Measurements from ENCODE around the gene MRPS9.

MRPS9 gene

DNA sequence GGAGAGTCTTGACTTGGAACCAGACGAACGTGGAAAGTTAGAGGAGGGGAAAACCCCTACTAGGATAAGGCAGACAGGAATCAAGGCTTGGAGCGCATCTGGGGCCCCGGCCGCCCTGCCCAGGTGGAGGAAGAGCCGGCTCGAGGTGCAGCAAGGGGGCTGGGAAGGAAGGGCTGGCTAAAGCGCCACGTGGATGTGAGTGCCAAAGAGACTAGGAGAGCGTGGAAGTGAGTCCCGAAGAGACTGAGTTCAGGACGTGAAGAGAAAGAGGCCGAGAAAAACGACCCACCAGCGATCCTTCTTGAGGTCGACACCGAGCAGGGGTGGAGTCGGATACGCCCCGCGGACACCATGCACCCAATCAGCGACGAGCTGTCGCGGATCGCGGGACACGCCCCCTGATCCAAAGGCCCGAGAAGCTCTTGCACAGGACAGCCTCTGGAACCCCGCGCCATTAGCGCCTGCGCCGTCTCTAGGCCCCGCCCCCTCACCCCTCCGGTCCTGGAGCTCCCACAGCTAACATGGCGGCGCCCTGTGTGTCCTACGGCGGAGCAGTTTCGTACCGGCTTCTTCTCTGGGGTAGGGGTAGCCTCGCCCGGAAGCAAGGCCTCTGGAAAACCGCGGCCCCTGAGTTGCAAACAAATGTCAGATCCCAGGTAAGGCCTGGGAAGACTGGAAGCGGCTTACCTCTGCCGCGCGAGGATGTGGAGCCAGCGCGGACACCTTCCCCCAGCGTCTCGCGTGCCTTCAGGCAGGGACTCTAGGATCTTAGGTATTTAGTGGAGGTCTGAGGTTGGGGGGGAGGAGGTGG is at the start of gene MRPS9:
TSS of gene MRPS9 (plus strand) at position 498 of the 811 bp plus-strand sequence. CDS start at position 522, 24 bp downstream.
- peak; percentile 98 for DNase-seq

DNA sequence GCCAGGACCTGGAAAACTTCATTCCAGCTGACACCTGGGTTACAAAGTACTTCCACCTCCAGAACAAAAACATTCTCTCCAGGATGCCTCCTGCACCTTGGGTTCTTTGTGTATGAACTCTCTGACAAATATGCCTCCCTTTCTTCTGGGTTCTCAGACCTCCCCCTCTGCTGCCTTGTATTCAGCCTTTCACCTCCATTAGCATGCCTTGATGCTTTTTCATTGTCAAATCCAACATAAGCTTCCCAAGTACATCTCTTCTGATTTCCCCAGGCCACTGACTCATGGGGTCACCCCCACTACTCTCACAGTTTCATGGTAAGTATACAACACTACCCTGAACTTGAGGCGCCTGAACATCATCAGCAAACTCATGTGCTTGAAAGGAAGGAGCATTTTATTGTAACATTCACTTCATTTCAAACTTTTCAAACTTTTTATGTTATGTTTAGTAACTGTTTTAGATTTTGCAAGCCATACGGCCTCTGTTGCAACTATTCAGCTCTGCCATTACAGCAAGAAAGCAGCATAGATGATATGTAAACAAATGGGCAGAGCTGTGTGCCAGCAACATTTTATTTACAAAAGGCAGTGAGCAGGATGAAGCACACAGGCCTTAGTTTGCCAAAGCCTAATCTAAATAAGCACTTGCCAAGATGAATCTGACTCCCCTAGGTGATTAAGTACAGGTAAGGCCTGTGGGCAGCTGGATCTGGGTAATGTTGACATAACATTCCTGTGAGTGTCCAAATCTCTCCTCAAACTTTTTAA is 32.5 kb upstream of the MRPS9 start:
- no peak for DNase-seq

DNA sequence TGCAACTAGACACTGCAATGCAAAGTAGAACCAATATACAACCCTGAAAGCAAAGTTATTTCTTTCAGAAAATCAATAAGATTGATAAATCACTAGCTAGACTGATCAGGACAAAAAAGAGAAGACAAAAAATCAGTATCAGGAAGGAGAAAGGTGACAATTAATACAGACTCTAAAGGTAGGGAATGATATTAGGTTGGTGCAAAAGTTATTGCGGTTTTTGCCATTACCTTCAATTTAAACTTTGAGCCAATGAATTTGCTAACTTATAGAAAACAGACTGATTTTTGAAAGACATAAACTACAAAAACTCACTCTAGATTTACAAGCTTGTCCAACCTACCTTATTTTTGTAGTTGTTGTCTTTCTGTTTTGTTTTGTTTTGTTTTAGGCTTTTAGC is 30.5 kb upstream of the MRPS9 start:
- DNase-seq: no peak

DNA sequence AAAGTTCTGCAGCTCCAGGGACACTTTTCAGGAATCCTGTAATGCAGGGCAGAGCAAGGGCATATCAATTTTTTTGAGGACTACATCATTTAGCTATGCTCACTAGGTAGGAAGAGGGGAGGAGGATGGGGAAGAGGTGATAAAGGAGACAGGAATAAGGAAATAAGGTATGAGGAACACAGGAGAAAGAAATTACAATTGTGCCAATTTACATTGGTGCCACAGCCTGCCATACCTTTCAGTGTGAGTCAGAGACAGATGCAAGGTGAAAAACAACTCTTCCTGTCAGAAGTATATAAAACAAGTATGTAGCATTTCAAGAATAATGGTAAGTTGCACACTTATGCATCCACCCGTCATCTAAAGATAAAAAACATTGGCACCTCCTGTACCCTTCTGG is 5.4 kb upstream of the MRPS9 start:
- DNase-seq: no peak

DNA sequence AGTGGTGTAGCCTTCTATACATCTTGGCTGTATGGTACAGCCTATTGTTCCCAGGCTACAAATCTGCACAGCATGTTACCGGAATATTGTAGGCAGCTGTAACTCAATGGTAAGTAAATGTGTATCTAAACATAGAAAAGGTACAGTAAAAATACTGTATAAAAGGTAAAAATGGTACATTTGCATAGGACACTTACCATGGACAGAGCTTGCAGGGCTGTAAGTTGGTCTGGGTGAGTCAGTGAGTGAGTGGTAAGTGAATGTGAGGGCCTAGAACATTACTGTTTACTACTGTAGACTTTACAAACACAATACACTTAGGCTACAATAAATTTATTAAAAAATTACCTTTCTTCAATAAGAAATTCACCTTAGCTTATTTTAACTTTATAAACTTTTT is 3.7 kb upstream of the MRPS9 start:
- DNase-seq: no peak

DNA sequence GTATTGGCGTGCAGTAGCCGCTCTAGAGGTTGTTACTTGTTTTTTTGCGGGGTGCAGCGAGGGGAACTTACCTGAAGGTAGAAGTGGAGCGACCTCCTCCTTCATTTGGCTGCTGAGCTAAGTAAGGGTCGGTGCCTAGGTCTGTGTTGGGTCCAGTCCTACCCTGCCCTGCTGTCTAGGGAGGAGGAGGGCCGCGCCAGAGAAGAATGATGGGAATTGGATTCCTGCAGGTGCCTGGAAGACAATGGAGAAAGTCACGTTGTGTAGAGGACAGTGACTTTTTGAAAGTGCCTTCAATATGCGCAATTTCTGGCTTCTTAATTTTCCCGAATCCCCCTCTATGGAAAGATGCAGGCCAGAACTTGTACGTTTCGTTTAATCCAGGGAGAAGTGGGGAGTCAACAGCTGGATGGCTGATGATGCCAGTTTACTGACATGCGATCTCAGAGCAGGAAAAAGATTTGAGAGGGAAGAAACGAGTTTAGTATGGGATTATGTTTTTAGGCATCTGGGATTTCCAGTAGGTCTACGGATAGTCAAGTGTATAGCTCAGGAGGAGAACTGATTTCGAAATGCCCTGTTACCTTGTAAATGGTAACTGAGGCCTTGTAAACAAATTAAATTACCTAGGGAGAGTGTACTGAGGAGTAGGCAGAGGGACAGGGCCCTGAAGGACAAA is 653 bp downstream of the MRPS9 start:
- DNase-seq: no peak

DNA sequence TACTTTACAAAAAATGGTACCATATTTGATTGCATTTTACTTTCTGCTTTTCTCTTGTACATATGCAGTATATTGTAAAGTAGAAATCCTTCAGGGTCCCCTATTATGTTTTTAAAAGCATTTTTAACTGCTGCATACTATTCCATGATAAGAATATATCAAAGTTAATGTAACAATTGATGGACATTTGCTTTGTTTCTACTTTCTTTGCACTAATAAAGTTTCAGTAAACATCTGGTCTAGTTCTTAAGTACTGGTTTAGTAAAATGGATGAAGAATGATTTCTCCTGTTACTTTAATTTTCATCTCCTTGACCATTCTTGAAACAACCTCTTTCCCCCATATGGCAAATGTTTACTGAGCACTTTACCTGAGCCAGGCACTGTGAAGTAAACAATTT is 1.7 kb downstream of the MRPS9 start:
- no peak for DNase-seq

DNA sequence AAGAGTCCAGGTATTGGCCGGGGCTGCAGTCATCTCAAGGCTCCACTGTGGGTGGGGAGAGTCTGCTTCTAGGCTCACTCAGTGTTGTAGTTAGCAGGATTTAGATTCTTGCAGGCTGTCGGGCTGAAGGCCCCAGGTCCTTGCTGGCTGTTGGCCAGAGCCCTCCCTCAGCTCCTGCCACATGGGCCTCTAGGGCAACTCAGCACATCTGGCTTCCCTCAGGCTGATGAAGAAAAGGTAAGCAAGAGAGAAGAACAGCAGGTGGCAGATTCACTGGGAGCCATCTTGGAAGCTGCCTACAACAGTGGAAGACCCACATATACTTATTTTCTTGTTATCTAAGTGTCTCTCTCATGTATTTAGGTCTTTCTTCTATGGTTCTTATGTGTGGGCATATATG is 4.3 kb downstream of the MRPS9 start:
- DNase-seq: no peak

DNA sequence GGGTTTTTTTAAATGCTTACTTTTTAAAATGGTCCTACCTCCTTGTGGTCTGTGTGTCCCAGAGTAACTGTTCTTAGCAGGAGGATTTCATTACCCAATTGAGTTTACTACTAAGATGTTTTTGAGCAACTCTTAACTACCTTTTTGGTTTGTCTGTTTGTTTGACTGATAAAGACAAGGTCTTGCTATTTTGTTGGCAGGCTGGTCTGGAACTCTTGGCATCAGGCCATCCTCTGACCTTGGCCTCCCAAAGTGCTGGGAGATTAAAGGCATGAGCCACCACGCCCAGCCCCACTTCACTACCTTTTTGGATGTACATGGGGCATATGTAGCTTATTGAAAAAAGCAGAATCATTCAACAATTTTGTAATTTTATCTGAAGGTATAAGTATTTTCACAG is 14.9 kb downstream of the MRPS9 start:
- no peak for DNase-seq

DNA sequence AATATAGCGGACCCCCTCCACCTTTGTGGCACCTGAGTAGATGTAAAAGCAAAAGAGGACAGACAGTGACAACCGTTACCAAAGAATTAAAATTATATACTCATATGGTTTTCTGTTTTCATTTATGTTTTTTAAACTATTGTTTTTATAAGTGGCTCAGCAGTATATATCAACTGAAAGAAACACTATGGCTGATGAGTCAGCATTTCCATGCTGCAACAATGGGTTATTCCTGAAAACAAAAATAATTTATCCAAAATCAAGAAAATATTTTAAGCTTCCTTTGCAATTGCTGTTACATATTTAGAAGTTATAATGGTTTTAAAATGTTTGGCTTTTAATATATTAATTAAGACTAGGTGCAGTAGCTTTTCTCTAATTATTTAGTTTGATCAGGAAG is 17.7 kb downstream of the MRPS9 start:
- DNase-seq: no peak

DNA sequence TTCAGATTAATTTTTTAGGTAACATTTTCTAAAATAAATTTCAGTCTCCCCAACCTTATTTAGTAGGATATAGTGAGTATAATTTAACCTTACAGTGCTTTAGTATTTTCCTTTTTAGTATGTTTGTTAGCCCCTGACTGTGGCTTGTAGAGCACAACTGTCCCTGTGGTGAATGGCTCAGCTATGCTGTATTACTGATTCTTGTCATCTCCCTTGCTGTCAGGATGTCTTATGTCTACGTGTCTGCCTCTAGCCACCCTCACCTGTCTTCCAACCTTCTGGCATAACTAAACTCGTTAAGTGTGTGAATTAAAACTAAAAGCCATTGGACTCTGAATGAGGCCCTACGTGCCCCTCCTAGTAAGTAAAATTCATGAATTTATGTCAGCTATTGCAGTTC is 18.4 kb downstream of the MRPS9 start:
- DNase-seq: no peak

DNA sequence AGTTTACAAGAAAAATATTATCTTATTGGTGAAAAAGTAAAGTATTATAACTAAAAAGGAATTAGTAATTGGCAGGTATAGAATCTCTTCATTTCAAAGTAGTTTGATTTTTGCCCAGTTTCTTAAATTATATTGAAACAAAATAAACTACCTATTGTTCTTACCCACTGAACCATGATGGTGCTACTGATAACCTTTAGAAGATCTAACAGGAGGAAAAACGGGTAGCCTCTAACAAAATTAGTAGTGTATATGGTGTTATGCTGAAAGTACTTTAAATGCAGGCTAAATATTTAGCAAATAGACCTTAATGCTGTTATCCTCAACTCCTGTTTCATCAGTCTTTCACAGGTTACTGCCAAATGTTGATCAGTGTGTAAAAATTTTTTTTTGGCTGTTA is 19.1 kb downstream of the MRPS9 start:
- no peak for DNase-seq

DNA sequence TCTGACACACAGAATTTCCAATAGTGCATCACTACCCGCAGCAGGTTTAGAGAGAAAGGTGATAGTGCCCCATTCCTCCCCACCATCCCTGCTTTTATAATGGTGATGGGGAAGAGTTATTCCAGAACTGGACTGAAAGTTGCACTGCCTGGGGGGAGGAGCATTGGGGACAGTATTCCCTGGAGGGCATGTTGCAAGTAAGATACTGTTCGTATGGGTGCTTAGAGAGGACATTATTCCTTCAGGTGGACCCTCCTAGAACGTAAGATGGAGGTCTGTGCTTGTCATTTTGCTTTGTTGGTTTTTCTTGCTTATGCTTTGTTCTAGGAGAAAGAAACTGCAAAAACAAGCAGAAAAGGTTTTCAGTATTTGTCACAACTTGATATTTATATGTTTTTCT is 23.7 kb downstream of the MRPS9 start:
- DNase-seq: no peak

DNA sequence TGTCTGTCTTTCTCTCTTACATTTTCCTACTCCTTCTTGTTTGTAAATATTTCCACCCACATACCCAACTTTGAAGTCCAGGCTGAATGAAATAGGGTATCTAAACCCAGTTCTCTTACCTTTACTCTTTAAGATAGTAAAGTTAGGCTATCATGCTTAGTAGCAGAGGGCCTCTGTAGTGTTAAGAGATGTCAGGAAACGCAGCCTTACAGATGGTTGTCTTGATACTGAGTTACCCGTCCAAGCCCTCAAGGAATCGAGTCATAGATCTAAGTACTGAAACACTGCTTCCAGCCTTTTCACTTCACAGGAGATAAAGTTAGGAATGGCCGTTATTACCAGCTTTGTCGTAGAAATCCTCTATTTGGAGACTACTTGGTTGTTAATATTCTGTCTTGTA is 24.3 kb downstream of the MRPS9 start:
- DNase-seq: no peak

DNA sequence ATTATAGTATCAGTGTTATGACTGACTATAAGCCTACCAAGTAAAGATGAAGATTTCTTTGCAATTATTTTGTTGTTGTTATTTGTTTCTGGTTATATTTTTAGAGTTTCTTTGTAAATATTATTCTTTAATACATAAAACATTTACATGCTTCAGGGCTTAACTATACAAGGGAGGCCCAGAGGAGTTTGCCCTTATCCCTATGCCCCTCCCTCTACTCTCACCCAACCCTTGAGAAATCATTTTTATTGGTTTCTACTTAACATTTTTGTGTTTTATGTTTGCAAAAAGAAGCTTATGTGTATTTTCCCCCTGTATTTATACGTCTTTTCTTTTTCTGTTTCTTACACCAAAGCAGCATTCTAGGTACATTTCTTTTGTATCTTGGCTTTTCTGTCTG is 30.5 kb downstream of the MRPS9 start:
- no peak for DNase-seq

DNA sequence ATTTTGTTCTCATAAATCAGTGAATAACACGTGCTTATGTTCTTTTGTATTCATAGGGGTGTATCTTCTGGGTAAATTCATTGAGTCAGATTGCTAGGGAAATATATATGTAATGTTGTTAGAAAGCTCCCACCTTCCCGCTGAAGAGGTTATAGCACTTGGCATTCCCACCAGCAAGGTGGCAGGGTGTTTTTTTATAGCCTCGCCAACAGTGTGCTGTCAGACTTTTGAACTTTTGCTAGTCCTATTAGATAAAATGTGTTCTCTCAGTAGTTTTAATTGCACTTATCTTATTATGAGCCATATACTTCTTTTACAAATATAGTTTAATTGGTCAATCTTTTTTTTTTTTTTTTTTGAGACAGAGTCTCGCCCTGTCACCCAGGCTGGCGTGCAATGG is 31.0 kb downstream of the MRPS9 start:
- no peak for DNase-seq

DNA sequence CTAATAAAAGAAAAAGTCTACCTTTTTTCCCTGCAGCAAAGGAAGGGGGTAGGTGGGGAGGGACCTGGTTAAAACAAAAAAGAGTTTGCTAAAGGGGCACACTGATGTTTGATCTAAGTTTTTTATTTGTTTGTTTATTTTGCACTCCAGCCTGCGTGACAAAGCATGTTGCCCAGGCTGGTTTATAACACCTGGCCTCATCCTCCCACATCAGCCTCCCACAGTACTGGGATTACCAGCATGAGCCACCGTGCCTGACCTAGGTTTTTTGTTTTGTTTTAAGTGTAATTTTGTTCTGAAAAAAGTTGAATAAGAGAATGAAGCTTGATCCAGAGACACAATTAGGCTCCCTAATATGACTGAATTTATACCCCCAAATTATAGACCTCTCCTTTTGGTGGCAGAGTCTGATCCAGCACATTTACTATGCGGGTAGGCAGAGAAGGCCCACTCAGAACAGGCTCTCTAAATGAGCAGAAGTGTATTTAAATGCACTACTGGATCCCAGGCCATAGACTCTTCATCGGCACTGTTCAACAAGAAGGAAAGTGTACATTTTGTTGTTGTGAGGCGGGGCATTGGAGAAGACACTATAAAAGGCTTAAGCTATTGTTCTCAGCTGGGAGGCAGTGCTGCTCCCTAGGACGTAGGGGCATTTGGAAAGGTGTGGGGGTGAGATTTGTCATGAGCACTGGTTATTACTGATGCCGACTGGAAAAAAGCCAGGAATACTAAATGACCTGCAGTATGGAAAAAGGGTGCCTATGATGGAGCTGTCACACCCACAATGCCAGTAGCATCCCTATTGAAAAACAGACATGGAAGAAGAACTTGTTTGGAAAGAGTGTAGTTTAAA is 32.4 kb downstream of the MRPS9 start:
- DNase-seq: no peak

DNA sequence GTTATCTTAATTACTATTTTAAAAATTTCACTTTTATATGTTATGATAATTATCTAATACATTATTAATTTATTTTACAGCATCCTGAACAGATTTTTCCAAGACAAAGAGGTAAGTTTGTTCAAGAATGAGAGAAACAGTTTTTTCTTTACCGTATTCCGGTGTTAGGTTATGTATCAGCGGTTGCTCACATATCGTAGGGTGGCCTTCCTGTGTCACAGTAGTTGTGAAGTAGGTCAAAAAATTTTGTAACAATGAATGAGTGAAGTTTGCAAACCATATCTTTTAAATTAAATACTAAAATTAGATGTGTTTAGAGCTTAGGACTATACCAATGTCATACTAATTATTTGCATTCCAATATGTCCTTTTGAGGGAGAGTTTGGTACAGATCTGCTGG is 33.5 kb downstream of the MRPS9 start:
- DNase-seq: no peak

DNA sequence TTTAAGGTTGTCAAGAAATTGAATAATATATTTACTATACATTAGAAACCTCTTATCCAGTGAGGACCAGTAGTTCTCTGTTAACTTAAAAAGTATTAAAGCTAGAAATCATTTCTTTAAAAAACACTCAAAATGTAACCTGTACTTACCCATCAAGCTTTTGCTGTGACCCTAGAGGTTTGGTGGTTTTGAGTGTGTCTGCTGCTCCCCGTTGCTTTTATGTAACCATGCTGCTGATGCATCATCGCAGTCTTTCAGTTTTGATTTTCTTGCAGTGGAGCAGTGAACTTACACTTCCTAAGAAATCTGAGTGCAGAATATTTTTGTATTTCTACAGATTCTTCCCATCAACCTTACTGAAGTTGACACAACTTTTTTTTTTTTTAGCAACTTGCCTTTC is 34.2 kb downstream of the MRPS9 start:
- no peak for DNase-seq

DNA sequence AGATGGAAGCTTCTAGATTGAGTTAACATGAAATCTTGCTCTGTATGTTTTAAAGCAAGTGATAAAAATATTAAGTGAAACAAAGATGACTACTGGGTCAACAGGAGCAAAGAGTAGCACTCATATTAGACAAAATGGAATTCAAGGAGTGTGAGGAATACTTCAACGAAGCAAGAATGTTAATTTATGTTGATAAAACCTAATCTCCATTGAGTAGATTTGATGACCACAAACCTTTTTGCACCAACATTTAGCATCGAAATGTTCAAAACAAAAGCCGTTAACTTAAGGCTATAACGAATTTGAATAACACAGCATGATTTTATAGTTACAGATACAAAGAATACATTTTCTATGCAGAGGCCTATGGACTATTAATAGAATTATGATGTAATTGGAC is 35.7 kb downstream of the MRPS9 start:
- no peak for DNase-seq

DNA sequence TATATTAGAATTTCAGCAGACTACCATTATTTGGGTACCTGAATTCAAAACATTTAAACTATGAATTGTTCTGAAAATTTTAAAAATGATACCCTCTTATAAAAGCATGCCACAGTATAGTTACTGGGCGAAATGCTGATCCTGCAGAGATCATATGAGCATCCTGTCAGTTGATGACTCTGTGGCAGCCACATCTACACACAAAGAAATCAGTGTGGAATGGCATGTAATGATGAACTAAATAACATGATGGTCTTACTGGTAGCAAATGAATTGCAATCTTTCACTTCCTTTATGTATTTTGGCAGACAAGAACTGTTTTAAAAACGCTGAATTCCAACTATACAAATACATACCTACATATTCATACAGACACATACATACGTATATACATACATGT is 38.3 kb downstream of the MRPS9 start:
- DNase-seq: no peak

DNA sequence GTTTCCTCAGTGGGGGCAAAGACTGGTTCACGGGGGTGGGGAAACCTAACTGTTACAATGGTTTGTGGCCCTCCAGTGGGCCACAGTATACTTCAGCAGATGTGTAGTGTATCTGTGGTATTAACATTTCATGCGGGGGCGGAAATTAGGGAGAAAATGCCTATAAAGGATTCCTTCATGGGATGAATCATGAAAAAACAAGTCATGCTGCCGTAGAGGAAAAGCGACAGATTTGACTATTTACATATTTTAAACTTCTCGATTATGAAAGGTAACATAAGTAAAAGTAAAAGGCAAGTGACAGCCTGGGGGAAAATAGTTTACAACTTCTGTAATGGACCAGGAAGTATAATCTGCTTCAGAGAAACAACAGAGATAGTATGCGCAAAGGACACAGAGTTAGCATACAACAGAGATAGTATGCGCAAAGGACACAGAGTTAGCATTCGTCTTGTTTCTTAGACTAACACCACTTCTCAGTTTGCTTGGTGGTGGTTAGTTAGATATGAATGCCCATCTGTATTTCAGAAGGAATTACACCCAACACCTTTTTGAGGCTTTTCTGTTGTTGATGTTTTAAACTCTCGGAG is 41.1 kb downstream of the MRPS9 start:
- DNase-seq: no peak

DNA sequence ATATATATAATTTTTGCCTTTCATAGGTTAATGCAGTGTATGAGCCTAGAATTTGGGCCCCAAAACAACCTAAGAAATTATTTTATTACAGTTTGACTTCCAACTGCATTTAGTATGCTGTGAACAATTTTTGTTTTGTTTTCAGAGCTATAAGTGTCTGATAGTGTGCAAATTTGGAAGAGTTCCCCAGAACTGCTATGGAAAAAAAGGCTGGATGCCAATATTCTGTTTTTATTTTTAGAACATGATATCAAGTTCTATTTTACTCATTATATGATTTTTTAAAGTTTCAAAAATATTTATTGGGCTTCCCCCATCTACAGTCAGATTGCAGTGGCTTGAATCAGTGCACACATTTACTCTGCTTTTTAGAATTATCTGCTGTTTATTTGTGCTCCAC is 42.6 kb downstream of the MRPS9 start:
- no peak for DNase-seq
